Stimulated activated CD4-positive, alpha-beta T cell treated with anti-CD3 and anti-CD28 coated beads, Interleukin-4, amount 100 ng/mL, for 48 hours (primary cell): ENCODE measurements around the gene OPTC.
"Not testable (repeated sequence)": the region's sequence is repeated elsewhere in the genome, so short reads cannot be mapped to it uniquely, and the experiment has no call there.

Source experiments
- DNase-seq, 2 donors: peaks; one replicate each; pipeline ENCODE4 v3.0.0-alpha.2; 2020; ENCODE audit warnings: low read depth in 2 of 2

OPTC gene, protein sequence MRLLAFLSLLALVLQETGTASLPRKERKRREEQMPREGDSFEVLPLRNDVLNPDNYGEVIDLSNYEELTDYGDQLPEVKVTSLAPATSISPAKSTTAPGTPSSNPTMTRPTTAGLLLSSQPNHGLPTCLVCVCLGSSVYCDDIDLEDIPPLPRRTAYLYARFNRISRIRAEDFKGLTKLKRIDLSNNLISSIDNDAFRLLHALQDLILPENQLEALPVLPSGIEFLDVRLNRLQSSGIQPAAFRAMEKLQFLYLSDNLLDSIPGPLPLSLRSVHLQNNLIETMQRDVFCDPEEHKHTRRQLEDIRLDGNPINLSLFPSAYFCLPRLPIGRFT

GRCh38 chr1:203493901-203494300 is at the start of gene OPTC:
OPTC (plus strand) TSS chr1:203494153; CDS start chr1:203496006, 1,853 bp downstream.
- no peak for DNase-seq

DNA sequence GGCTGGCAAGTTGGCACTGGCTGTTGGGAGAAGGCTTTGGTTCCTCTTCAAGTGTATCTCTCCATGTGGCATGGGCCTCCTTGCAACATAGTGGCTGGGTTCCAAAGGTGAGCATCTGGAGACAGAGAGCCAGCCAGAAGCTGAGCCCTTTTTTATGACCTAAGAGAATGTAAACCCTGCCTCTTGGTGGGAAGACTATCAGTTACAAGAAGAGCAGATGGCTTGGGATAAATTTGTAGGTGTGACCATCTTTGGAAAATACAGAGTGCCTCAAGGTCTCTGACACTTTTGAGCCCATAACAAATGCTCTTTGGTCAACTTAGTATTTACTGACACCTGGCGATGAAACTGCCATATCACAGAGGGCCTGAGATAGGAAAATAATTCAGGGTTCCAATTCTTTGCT is 49.8 kb upstream of the OPTC start:
- no peak for DNase-seq

DNA sequence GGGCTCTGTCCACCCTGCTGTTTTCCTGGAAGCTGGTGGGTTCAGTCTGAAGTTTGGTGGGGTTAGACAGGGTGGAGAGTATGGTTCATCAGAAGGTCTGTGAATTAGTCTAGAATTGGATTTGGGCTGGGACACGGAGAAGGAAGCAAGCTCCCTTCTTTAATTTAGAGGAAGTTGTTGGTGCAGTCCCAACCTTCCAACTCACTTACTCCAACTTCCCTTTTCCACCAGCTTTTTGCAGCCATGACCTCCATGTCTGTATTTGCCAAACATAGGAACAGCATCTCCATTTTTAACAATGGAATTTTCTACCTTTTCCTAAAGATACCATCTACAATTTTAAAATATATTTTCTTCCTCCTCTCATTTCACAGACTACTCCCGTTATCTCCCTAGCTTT is 46.8 kb upstream of the OPTC start:
- no peak for DNase-seq

GRCh38 chr1:203447598-203447997 is 46.4 kb upstream of the OPTC start:
- not testable (repeated sequence) for DNase-seq

DNA sequence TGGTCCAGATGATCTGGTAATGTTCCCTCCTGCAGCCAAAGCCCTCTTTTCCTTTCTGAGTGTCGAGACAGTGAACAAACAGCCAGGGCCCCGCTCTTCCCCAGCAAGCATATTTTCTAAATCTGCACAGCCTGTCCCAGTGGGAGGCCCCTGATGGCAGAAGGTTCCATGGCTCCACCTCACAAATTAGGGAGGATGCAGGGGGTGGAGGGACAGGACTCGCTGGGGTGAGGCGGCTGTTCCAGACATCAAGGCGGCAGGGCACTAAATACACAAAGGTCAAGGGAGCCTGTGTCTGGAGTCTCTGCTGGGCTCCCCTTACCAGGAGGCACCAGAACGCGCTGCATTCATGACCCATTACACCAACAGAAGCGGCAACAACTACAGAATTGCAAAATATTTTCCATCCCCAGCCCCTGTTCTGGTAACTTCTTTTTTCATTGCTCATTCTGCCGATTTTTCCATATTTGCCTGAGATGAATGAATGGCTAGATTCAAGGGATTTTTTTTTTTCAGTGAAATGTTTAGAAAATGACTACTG is 45.4 kb upstream of the OPTC start:
- DNase-seq: no peak

DNA sequence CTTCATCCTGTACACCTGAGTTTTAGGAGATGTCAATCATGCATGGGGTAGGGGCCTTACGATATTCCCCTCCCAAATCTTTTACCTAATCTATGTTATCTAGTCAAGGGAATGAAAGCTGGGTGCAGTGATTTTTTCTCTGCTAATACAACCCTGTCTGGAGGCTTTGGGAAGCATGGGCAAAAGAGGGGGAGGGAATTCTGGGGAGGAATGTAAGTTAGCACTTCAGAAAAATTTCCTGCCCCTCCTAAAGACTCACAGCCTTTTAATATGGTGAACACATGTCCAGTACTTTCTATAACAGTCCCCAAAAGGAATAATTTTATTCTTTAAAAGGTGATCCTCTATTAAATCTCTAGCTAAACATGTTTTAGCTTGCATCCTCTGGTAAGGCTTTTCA is 44.0 kb upstream of the OPTC start:
- DNase-seq: no peak

GRCh38 chr1:203450479-203451149 is 43.3 kb upstream of the OPTC start:
- no peak for DNase-seq

GRCh38 chr1:203451836-203452784 is 41.8 kb upstream of the OPTC start:
- no peak for DNase-seq

GRCh38 chr1:203453016-203453415 is 40.9 kb upstream of the OPTC start:
- no peak for DNase-seq

DNA sequence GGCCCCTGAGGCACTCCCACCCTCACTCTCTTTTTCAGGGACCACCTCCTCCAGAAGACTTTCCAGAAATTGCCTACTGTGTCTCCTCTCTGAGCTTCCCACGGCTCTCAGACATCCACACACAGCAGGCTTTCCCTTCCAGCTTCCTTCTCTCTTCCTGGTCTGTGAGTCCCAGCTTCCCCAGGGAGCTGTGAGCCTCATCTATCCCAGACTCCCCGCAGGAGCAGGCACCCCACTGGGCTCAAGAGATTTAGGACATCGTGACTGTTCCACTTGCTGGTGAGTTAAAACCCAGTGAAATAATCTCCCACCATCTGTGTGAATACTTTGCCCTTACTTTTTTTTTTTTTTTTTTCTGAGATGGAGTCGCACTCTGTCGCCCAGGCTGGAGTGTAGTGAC is 40.3 kb upstream of the OPTC start:
- no peak for DNase-seq

DNA sequence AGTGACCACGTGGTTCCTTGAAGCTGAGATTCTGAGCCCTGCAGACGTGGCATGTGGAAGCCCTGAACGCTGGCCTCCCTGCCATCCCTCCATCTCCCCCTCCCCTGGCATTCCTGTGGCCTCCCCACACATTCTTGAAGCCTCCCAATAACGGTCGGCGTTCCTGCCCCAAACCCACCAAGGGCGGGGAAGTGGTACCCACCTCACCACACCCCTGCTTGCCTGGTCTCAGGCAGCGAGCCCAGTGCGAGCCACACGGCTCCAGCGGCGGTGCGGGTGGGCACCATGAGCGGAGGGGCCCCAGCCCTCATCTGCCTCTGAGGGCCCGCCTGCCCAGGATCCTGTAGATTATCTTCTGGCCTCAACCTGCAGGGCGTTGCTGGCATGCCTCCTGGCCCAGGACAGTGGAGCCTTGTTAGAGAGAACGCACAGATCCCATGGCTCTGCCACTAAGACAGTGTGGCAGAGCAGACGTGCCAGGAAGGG is 38.9 kb upstream of the OPTC start:
- no peak for DNase-seq

- DNase-seq: no peak
Measured at GRCh38 chr1:203455706-203456105, 38.2 kb upstream of the OPTC start.

- no peak for DNase-seq
Measured at GRCh38 chr1:203456577-203456976, 37.4 kb upstream of the OPTC start.

DNA sequence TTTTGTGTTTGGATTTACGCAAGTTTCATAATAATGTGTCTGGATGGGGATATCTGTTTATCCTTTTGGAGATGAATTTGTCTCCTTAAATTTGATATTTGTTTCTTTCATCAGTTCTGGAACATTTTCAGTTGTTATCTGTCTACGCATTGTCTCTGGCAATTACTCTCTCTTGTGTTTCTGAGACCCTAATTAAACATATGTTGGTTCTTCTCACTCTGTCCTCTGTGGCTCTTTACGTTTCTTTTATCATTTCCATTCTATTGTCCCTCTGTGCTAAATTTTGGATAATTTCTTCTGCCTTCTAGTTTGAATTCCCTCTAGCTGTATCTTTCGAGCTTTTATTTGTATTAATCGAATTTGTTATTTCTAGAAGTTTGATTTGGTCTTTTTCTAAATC is 35.9 kb upstream of the OPTC start:
- DNase-seq: no peak

GRCh38 chr1:203459671-203460201 is 34.2 kb upstream of the OPTC start:
- no peak for DNase-seq

DNA sequence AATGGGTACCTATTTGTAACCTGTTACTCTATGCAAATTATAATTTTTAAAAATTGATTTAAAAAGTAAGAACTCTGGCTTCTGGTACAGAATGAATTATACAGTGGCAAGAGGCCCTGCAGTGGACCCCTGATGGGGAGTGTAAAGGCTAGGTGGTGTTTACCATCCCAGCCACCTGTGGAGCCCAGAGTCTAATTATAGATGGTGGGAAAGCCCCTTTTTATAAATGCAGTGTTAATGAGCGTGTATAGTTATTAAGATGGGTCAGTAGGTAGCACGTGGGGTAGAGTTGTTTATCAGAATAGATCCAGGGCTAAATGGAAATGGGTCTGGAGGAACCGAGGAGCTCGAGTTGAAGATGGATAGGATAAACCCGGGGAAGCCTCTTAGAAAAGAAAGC is 32.2 kb upstream of the OPTC start:
- no peak for DNase-seq

DNA sequence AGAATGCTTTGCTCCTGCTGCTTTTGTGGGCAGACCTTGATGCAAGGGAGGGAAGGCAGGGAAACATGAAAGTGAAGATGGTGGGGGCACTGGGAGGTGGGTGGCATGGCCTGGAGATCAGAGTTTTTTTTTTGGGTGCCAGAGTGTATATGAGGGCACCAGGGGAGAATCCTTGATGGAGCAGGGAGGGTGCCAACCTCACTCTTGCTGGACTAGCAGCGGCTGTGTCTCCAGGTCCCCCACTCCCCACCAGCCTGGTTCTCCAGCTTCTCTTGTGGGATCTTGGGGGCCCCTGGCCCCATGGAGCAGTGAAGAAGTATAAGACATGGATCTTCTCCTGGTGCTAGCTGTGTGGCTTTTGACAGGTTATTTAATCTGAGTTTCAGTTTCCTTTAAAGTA is 31.8 kb upstream of the OPTC start:
- DNase-seq: no peak

DNA sequence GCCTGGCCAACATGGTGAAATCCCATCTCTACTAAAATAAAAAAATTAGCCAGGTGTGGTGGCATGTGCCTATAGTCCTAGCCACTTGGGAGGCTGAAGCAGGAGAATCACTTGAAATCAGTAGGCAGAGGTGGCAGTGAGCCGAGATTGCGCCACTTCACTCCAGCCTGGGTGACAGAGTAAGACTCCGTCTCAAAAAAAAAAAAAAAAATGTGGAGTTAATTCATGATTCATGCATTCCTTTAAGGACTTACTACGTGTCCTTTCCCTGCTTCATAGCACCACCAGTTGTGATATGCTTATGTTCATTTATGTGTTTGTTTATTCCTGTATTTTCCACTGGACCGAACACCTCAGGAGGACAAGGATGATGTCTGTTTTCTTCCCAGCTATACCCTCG is 31.1 kb upstream of the OPTC start:
- no peak for DNase-seq

DNA sequence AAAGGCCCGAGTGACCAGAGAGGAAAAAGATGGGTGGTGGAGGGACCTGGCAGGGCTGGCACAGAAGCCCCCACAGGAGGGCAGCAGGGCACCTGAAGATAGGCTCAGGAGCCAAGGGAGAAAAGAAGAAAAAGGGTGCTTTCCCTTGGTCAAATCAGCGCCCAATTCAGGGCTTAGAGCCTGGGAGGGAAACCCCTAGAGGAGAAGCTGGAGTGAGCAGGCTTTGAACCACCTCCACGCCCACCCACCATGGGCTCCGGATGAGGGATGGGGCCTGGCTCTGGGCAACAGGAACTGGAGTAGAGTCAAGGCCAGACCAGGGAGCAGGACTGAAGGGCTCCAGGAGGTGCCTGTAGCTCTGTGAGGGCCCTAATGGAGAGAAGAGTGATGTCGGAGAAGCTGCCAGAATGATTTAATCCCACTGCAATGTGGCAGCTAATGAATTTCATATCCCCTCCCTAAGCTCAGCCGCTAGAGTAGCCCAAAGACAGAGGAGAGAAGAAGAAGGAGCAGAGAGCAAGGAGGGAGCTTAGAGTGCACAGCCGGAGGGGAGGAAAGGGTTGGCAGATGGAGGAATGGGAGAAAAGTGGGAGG is 30.4 kb upstream of the OPTC start:
- DNase-seq: no peak

DNA sequence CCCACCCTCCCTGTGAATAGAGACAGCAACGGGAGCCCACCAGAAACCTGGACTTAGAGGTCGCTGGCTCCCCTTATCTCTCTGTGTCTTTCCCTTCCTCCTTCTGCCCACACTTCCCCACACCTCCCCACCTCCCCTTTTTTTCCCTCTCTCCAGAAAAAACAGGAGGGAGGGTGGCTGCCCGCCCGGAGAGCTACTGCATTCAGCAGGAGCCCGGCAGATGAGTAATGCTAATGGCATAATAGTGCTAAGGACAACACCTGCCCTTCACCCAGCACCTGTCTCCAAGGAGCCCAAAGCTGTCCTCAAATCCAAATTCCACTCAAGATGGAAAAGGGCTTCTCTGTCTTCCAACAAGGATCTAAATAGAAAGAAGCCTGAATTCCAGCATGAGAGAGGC is 29.7 kb upstream of the OPTC start:
- DNase-seq: no peak

DNA sequence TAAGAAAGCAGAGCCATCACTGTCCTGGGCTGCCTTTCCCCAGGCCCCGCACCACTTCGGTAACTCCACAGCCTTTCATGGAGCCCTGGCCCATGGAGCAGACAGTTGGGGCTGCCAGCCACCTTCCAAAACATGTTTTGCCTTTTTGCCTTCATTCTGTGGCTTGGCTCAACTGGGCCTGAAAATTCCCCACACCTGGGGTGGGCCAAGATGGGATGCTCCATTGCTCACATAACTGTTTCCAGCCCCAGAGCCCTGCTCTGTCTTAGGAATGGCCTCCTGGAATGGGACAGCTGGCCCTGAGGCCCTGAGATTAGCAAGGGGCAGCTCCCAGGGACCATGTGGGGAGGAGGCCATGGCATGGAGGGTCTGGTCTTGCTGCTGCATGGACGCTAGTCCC is 29.2 kb upstream of the OPTC start:
- DNase-seq: no peak
